Left ventricle myocardium inferior (tissue), 1 donor: ENCODE measurements around the gene ARHGAP45. TPM values are rescaled to one million over a fixed set of nuclear protein-coding genes. Genes with fewer than 3 reads are reported as not detected.

Experiments used
- DNase-seq: peaks from one replicate; pipeline ENCODE4 v3.0.0-alpha.2; 2020
- H3K27ac ChIP-seq: fragments of 200-600 bp; replicated peaks from 2 replicates; pipeline ENCODE4 v1.8.0; 2021
- H3K27me3 ChIP-seq: fragments of 200-600 bp; 2 replicates; pipeline ENCODE4 v1.8.0; 2021; ENCODE audit warnings: low read depth
- H3K36me3 ChIP-seq: fragments of 200-600 bp; 2 replicates; pipeline ENCODE4 v1.8.0; 2021
- H3K4me1 ChIP-seq: fragments of 200-600 bp; 2 replicates; pipeline ENCODE4 v1.8.0; 2021
- H3K4me3 ChIP-seq: fragments of 200-600 bp; 2 replicates; pipeline ENCODE4 v1.8.0; 2021; ENCODE audit warnings: mild to moderate bottlenecking, moderate library complexity
- H3K9me3 ChIP-seq: fragments of 200-600 bp; replicated peaks from 2 replicates; pipeline ENCODE4 v1.8.0; 2021
- intact Hi-C: fragments of 100-400 bp; cut with micrococcal nuclease; formaldehyde crosslinking; loops from one replicate; pipeline ENCODE4 v1.11.0; 2022
- total RNA-seq: library from RNA; stranded (reverse); fragmentation: NEBNext Ultra II Directional; extraction: Animal tissue kit (Norgen Biotek cat#: 25700); gene quantifications from one replicate; pipeline ENCODE4 v1.2.1, GENCODE V29; 2021
- TF ChIP-seq, protein P1 (sequence below): fragments of 200-600 bp; IDR thresholded peaks from 2 replicates; pipeline ENCODE4 v1.8.0; 2021; ENCODE audit warnings: antibody characterized with exemption, mild to moderate bottlenecking, borderline replicate concordance
- donor health status: DM: no; HTN: yes; CAD: no; lungs with severe emphysema.

ARHGAP45 gene
- total RNA-seq, 1 donor from 2014 or later: 4.8 TPM

DNA sequence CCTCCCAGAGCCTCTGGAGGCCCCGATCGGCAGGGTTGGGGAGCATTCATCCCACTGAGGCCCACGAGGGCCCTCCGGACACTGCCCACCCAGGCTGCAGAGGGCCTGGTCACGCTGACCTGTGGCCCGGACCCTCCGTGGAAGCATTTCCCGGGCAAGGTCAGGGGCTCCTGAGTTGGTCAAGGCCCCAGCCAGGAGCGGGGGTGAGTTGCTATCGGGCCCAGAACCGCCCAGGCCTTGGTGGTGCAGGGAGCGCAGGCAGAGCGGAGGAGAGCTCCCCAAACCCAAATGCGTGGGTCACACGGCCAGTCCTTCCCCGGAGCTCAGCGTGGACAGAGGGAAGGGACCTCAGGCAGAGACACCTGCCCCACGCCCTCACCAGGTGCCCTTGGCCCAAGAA, 62.6 kb downstream of the ARHGAP45 start:
- TF ChIP-seq, protein P1, sequence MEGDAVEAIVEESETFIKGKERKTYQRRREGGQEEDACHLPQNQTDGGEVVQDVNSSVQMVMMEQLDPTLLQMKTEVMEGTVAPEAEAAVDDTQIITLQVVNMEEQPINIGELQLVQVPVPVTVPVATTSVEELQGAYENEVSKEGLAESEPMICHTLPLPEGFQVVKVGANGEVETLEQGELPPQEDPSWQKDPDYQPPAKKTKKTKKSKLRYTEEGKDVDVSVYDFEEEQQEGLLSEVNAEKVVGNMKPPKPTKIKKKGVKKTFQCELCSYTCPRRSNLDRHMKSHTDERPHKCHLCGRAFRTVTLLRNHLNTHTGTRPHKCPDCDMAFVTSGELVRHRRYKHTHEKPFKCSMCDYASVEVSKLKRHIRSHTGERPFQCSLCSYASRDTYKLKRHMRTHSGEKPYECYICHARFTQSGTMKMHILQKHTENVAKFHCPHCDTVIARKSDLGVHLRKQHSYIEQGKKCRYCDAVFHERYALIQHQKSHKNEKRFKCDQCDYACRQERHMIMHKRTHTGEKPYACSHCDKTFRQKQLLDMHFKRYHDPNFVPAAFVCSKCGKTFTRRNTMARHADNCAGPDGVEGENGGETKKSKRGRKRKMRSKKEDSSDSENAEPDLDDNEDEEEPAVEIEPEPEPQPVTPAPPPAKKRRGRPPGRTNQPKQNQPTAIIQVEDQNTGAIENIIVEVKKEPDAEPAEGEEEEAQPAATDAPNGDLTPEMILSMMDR: no peak
- H3K9me3 ChIP-seq: no peaks in the 10 kb centered on the region
- H3K4me3 ChIP-seq: no peak overlapping the region
- H3K27ac ChIP-seq: no peak overlapping the region
- H3K27me3 ChIP-seq: no peaks in the 10 kb centered on the region
- H3K4me1 ChIP-seq: peaks cover 45% of the 10 kb centered on the region
- intact Hi-C loops: loop anchor here (10.0 kb wide), 1 partner anchor 55 kb away; no protein-coding TSS in a partner anchor
- H3K36me3 ChIP-seq: peaks cover 35% of the 10 kb centered on the region
- no peak for DNase-seq

DNA sequence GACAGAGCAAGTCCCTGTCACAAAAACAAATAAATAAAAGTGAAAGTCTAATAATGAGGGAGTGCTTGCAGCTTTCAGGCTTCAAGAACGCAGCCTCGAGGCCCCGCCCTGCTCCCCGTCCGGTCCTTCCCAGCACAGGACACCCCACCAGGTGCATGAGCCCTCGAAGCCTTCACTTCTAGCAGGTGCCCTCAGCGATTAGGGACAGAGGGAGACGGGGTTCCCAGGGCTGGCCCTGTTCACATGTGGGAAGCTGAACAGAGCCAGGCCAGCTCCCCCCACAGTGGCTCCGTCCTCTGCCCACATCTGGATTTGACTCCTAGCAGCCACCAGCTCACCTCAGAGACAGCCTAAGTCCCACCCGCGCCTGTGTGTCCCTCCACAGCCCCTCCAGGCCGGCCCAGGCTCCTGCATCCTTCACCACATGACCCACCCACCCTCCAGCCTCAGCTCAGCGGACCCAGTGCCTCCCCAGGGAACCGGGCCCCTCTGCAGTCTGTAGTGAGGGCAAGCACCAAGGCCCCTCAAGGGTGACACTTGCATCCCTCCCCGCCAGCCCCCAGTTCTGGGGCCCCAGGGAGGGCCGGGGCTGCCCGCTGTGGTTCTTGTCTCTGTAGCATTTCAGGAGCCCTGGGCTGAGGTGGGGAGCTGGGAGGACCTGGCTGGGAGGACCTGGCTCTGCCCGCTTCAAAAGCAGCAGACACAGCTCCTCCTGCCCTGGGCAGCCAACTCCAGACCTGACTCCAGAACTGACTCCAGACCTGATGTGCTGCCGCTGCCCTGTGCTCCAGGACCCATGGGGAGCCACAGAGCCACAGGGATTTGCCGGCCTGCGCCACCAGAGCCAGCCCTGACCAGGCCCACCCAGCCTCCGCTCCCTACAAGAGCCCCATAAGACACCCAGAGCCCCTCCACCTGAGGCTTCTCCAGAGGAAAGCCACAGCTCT, 64.1 kb downstream of the ARHGAP45 start:
- Histone ChIP-seq H3K27ac (peak overlapping the region; percentile 93), H3K9me3 (no peaks in the 10 kb centered on the region), H3K36me3 (peaks cover 24% of the 10 kb centered on the region), H3K4me1 (peaks cover 55% of the 10 kb centered on the region), H3K27me3 (no peaks in the 10 kb centered on the region), H3K4me3 (peak overlapping the region; percentile 79)
- TF ChIP-seq, protein P1: no peak
- DNase-seq: no peak
- intact Hi-C loops: no loop called here

DNA sequence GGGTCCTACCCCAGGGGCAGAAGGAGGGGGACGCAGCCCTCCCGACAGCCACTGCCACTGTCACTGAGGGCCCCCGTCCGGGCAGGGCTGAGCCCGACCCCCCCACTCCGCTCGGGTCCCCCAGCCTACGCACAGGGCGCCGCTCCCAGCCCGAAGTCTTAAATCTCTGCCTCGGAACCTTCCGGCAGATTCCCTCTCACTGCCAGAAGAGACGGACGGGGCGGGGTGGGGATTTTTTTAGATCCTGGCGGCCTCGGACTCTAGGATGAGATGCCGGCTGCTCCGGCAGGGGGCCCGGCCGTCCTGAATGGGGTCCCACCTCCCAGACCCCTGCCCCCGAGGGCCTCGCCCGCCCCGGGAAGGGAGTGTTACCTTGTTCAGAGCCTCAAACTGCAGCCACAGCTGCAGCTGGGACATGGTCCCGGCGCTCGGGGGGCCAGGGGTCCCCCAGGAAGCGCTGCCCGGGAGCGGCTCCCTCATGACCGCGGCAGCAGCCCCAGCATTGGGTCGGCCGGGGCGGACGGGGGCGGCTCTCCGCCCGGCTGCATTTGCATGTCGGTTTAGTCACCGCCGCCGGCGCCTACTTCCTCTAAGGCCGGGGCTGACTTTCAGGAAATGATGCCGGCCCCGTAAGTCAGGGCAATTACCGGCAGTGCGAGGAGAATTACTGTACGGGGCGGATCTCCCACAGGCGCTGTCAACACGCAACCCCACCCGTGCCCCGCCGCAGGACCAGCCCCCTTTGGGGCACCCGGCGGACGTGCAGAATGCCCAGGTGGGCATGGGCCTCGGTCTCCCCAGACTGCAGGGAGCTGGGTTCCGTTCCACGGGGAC, 65.0 kb downstream of the ARHGAP45 start:
- DNase-seq: peak; percentile 86
- Histone ChIP-seq H3K9me3 (no peaks in the 10 kb centered on the region), H3K36me3 (peaks cover 15% of the 10 kb centered on the region), H3K4me3 (peak overlapping the region; percentile 79), H3K27ac (peak overlapping the region; percentile 93), H3K27me3 (no peaks in the 10 kb centered on the region), H3K4me1 (peaks cover 63% of the 10 kb centered on the region)
- TF ChIP-seq, protein P1: peak; percentile 36
- intact Hi-C loops: no loop called here

DNA sequence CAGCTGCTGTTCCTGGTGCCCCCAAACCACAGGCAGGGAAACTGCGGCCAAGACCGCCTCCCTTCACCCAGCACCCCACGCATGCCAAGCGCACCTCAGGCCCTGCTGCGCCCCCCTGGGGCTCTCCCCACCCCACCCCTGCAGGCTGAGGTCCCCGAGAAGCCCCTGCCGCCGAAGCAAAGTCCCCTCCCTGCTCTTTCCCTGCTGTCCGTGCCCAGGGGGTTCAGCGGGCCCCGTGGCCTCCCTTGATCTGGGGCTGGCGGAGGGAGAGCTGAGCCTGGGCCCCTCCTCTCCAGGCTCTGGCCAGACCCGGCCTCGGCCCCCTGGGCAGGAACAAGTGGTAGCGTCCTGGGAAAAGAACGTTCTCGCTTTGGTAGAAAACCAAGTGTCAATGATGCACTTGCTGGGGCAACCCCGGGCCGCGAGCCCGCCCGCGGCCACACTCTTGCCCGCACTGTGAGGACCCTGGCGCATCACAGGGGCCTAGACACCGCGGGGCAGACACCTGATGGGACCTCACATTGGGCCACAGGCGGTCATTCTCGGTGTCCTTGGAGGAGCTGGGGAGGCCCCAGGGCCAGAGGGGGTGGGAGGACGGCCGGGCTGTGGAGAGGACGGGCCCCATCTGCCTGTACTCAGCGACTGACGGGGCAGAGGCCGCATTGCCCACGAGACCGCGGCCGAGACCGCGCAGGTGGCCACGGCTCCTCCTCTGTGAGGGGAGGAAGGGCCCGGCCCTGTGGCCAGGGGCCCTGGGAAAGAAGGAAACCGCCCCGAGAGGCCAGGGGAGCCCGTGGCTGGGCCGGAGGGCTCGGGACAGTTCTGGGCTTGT, 65.8 kb downstream of the ARHGAP45 start:
- DNase-seq: no peak
- TF ChIP-seq, protein P1: no peak
- Histone ChIP-seq H3K27ac (peak overlapping the region; percentile 93), H3K4me1 (peaks cover 63% of the 10 kb centered on the region), H3K9me3 (no peaks in the 10 kb centered on the region), H3K36me3 (peaks cover 7% of the 10 kb centered on the region), H3K4me3 (peak overlapping the region; percentile 79), H3K27me3 (no peaks in the 10 kb centered on the region)
- intact Hi-C loops: no loop called here
